Testis (tissue), 2 donors: ENCODE data around the gene MBNL2.

Experiments
- CTCF ChIP-seq, 3 experiments: fragments of 450-650 bp in 2 of 3; fragments of 200-600 bp in 1 of 3; sonication (generic) in 1 of 3; IDR thresholded peaks; one replicate each; pipeline ENCODE4 v1.5.1; 2016 to 2019; ENCODE audit warnings: antibody characterized with exemption in 3 of 3, mild to moderate bottlenecking in 2 of 3, moderate library complexity in 1 of 3
- POLR2A ChIP-seq: fragments of 450-650 bp; IDR thresholded peaks from one replicate; pipeline ENCODE4 v1.6.1; 2017; ENCODE audit warnings: antibody characterized with exemption, mild to moderate bottlenecking, moderate library complexity

GRCh38 chr13:97369261-97369893, 147.2 kb downstream of the MBNL2 start:
- TF ChIP-seq CTCF (IDR thresholded peaks at IDR 0.05) (no peak), POLR2A (no peak)
